Measurements from ENCODE around the gene ATP10A.
"Not testable (repeated sequence)": the region's sequence is repeated elsewhere in the genome, so short reads cannot be mapped to it uniquely, and the experiment has no call there.

Gene ATP10A

GRCh38 chr15:25768271-25768670 is 94.9 kb downstream of the ATP10A start:
- no peak for DNase-seq

GRCh38 chr15:25767356-25768151 is 95.6 kb downstream of the ATP10A start:
- DNase-seq: no peak

GRCh38 chr15:25766417-25766816 is 96.7 kb downstream of the ATP10A start:
- no peak for DNase-seq

GRCh38 chr15:25764980-25765735 is 98.0 kb downstream of the ATP10A start:
- no peak for DNase-seq

GRCh38 chr15:25763954-25764353 is 99.2 kb downstream of the ATP10A start:
- DNase-seq: no peak

GRCh38 chr15:25763331-25763751 is 99.8 kb downstream of the ATP10A start:
- DNase-seq: no peak

GRCh38 chr15:25761971-25762662 is 101.0 kb downstream of the ATP10A start:
- DNase-seq: no peak

GRCh38 chr15:25759421-25759820 is 103.7 kb downstream of the ATP10A start:
- no peak for DNase-seq

GRCh38 chr15:25758612-25759011 is 104.5 kb downstream of the ATP10A start:
- not testable (repeated sequence) for DNase-seq

GRCh38 chr15:25743548-25744275 is 119.4 kb downstream of the ATP10A start:
- DNase-seq: no peak

GRCh38 chr15:25742776-25743547 is 120.2 kb downstream of the ATP10A start:
- DNase-seq: no peak

- DNase-seq: no peak
These were observed 120.9 kb downstream of the ATP10A start for GRCh38 chr15:25742041-25742730.

- DNase-seq: no peak
These were observed 121.9 kb downstream of the ATP10A start for GRCh38 chr15:25741256-25741580.

- DNase-seq: no peak
These were observed 122.5 kb downstream of the ATP10A start for GRCh38 chr15:25740383-25741255.

GRCh38 chr15:25739687-25740121 is 123.4 kb downstream of the ATP10A start:
- DNase-seq: peak in 1 of 4 experiments; percentile 12

GRCh38 chr15:25738171-25738965 is 124.8 kb downstream of the ATP10A start:
- no peak for DNase-seq

GRCh38 chr15:25737218-25737643 is 125.9 kb downstream of the ATP10A start:
- no peak for DNase-seq

GRCh38 chr15:25736461-25736860 is 126.7 kb downstream of the ATP10A start:
- no peak for DNase-seq

Measured in activated naive CD4-positive, alpha-beta T cell (primary cell).